ENCODE measurements around the gene NFIC.
"Not testable (repeated sequence)": the region's sequence is repeated elsewhere in the genome, so short reads cannot be mapped to it uniquely, and the experiment has no call there.

GRCh38 chr19:3332232-3332631 is 34.2 kb upstream of the NFIC start:
- not testable (repeated sequence) for TF ChIP-seq CTCF, POLR2A (IDR thresholded peaks at IDR 0.05)

Measured in gastroesophageal sphincter (tissue), 3 donors.